Mesenchymal stem cell (in vitro differentiated cells and primary cell): ENCODE results near the gene SH3GLB2.
A peak's percentile ranks its signal among the peaks of the same experiment; 100 is the strongest.

ENCODE experiments used
- DNase-seq: peaks from one replicate; pipeline ENCODE4 v3.0.0-alpha.2; 2013
- H2AFZ ChIP-seq: one replicate; pipeline ENCODE4 v1.6.1; 2013; ENCODE audit warnings: low read depth, mild to moderate bottlenecking, control low read depth, inconsistent platforms, low read length, moderate library complexity
- H2AK5ac ChIP-seq: 2 replicates; pipeline ENCODE4 v1.6.1; 2013; ENCODE audit warnings: low read length, moderate library complexity, mild to moderate bottlenecking, inconsistent platforms; ENCODE audit not compliant: severe bottlenecking
- H2BK120ac ChIP-seq: one replicate; pipeline ENCODE4 v1.6.1; 2013; ENCODE audit warnings: low read depth, mild to moderate bottlenecking, inconsistent platforms, low read length, moderate library complexity
- H2BK12ac ChIP-seq, 2 experiments: one replicate each; pipeline ENCODE4 v1.6.1; 2013; ENCODE audit warnings: inconsistent platforms in 2 of 2, low read length in 2 of 2, mild to moderate bottlenecking in 2 of 2, moderate library complexity in 2 of 2, control low read depth in 1 of 2
- H2BK15ac ChIP-seq: one replicate; pipeline ENCODE4 v1.6.1; 2013; ENCODE audit warnings: mild to moderate bottlenecking, low read depth, inconsistent platforms; ENCODE audit not compliant: poor library complexity, severe bottlenecking
- H2BK5ac ChIP-seq: 2 replicates; pipeline ENCODE4 v1.6.1; 2013; ENCODE audit warnings: low read depth, mild to moderate bottlenecking, low read length, control low read depth, inconsistent platforms; ENCODE audit not compliant: poor library complexity, severe bottlenecking
- H3K14ac ChIP-seq, 2 experiments: one replicate each; pipeline ENCODE4 v1.6.1; 2013; ENCODE audit warnings: inconsistent platforms in 2 of 2, low read length in 2 of 2, control low read depth in 1 of 2, mild to moderate bottlenecking in 1 of 2, moderate library complexity in 1 of 2
- H3K18ac ChIP-seq, 2 experiments: one replicate each; pipeline ENCODE4 v1.6.1; 2013; ENCODE audit warnings: inconsistent platforms in 2 of 2, low read length in 2 of 2, control low read depth in 1 of 2, low read depth in 1 of 2, mild to moderate bottlenecking in 1 of 2
- H3K23ac ChIP-seq, 2 experiments: one replicate each; pipeline ENCODE4 v1.6.1; 2013; ENCODE audit warnings: inconsistent platforms in 2 of 2, low read length in 2 of 2, mild to moderate bottlenecking in 2 of 2, moderate library complexity in 2 of 2, control low read depth in 1 of 2
- H3K27ac ChIP-seq: 2 replicates; pipeline ENCODE4 v1.5.1; 2013; ENCODE audit warnings: mild to moderate bottlenecking, moderate library complexity, low read length, control low read depth, inconsistent platforms; ENCODE audit not compliant: poor library complexity, severe bottlenecking
- H3K27me3 ChIP-seq, 2 experiments: 2 replicates each; pipeline versions ENCODE4 v1.6.1 to v1.7.0; 2013; ENCODE audit warnings: low read length in 2 of 2, mild to moderate bottlenecking in 2 of 2, moderate library complexity in 2 of 2, control low read depth in 1 of 2, inconsistent platforms in 1 of 2; ENCODE audit not compliant: control insufficient read depth in 1 of 2, insufficient read depth in 1 of 2
- H3K36me3 ChIP-seq, 2 experiments: 2 replicates each; pipeline versions ENCODE4 v1.6.1 to v1.7.0; 2013; ENCODE audit warnings: low read length in 2 of 2, control low read depth in 1 of 2, inconsistent platforms in 1 of 2, low read depth in 1 of 2, mild to moderate bottlenecking in 1 of 2; ENCODE audit not compliant: insufficient read depth in 2 of 2, control insufficient read depth in 1 of 2
- H3K4ac ChIP-seq, 2 experiments: one replicate each; pipeline ENCODE4 v1.6.1; 2013; ENCODE audit warnings: inconsistent platforms in 2 of 2, low read length in 2 of 2, mild to moderate bottlenecking in 2 of 2, moderate library complexity in 2 of 2, control low read depth in 1 of 2, low read depth in 1 of 2
- H3K4me1 ChIP-seq: 2 replicates; pipeline ENCODE4 v1.6.1; 2013; ENCODE audit warnings: low read depth, low read length, control low read depth; ENCODE audit not compliant: control insufficient read depth, insufficient read depth
- H3K4me2 ChIP-seq: 2 replicates; pipeline ENCODE4 v1.6.1; 2013; ENCODE audit warnings: low read length, mild to moderate bottlenecking, inconsistent platforms; ENCODE audit not compliant: poor library complexity, severe bottlenecking
- H3K4me3 ChIP-seq, 2 experiments: 2 replicates each; pipeline versions ENCODE4 v1.5.1 to v1.7.0; 2013; ENCODE audit warnings: low read length in 2 of 2, mild to moderate bottlenecking in 2 of 2, control low read depth in 1 of 2, low read depth in 1 of 2; ENCODE audit not compliant: insufficient read depth in 1 of 2
- H3K79me1 ChIP-seq: replicated peaks from 2 replicates; pipeline ENCODE4 v1.6.1; 2013; ENCODE audit warnings: mild to moderate bottlenecking, control low read depth, low read length, inconsistent platforms; ENCODE audit not compliant: poor library complexity, severe bottlenecking
- H3K9ac ChIP-seq: 2 replicates; pipeline ENCODE4 v1.7.0; 2013; ENCODE audit warnings: mild to moderate bottlenecking, low read length, moderate library complexity
- H3K9me3 ChIP-seq: 2 replicates; pipeline ENCODE4 v1.7.0; 2013; ENCODE audit warnings: mild to moderate bottlenecking, low read length; ENCODE audit not compliant: control insufficient read depth
- H4K8ac ChIP-seq: one replicate; pipeline ENCODE4 v1.6.1; 2013; ENCODE audit warnings: inconsistent platforms, mild to moderate bottlenecking, low read length, moderate library complexity
- H4K91ac ChIP-seq: one replicate; pipeline ENCODE4 v1.6.1; 2013; ENCODE audit warnings: mild to moderate bottlenecking, low read length, inconsistent platforms
- WGBS: methylation state at CpG from one replicate; pipeline ENCODE4 v1.1.7; 2013; ENCODE audit warnings: mixed read lengths; 5-methylcytosine and 5-hydroxymethylcytosine counted together

The SH3GLB2 gene

DNA sequence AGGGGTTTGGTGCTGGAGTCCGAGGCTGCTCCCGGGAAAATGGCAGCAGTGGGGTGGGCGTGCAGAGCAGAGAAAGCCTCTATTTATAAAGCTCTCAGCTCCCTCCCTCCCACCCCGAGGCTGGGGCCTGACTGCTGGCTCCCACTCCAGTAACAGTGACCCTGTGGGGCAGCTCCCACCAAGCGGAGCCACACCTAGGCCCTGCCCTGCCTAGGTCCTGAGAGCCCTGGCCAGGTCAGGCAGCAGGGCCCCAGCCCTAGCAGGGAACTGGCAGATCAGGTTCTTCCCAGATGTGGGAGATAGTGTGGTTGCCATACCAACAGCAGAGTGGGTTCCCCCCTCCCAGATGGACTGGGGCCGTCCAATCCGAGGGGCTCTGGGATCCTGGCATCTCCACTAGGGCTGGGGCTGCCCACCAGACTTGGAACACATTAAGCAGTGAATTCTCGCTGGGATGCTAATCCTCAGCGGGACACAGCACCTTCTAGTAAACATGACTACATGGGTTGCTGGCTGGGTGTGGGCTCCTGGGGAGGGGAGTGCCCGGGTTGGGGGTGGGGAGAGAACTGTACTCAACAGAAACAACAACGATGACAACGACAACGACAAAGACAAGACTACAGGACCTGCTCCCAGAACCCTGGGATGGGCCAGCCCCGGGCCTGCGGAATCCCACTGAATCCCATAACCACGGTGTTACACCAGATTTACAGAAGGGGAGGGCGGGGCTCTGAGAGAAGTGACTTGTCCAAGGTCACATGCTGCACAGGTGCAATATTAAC, 1.5 kb downstream of the SH3GLB2 start:
- peak overlapping the region; percentile 40 for H3K4me2 ChIP-seq
- H4K91ac ChIP-seq: no peak overlapping the region
- peaks cover 41% of the 10 kb centered on the region for H3K4me1 ChIP-seq
- H2BK15ac ChIP-seq: no peak overlapping the region
- H2BK120ac ChIP-seq: no peak overlapping the region
- no peak overlapping the region for H3K4ac ChIP-seq
- no peak overlapping the region for H2AFZ ChIP-seq
- H2AK5ac ChIP-seq: no peak overlapping the region
- peaks cover 0 to 3% of the 10 kb centered on the region in 2 experiments for H3K36me3 ChIP-seq
- H3K9ac ChIP-seq: peak overlapping the region; percentile 84
- no peak overlapping the region for H3K18ac ChIP-seq
- no peak overlapping the region for H2BK12ac ChIP-seq
- 54% methylated on average over 17 of the region's 17 CpGs for WGBS
- H3K23ac ChIP-seq: no peak overlapping the region
- no peak overlapping the region for H2BK5ac ChIP-seq
- peak; percentile 59 for DNase-seq
- peak overlapping the region in 1 of 2 experiments; percentile 93 for H3K4me3 ChIP-seq
- H3K79me1 ChIP-seq: peaks cover 8% of the 10 kb centered on the region
- no peaks in the 10 kb centered on the region for H3K27me3 ChIP-seq
- H4K8ac ChIP-seq: no peak overlapping the region
- H3K9me3 ChIP-seq: no peaks in the 10 kb centered on the region
- H3K14ac ChIP-seq: no peak overlapping the region
- H3K27ac ChIP-seq: no peak overlapping the region

DNA sequence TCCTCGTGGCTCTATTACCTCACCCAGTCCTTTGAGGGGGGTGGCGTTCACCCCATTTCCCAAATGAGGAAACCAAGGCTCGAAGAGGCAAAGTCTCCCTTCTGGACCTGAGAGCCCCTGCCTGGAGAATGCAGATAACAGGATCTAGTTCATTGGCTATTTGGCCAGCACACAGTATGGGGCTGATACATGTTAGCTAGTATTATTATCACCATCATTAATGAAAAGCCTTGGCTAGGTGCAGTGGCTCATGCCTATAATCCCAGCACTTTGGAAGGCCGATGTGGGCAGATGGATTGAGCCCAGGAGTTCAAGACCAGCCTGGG, 4.3 kb downstream of the SH3GLB2 start:
- Histone ChIP-seq H3K4me2 (no peak overlapping the region), H2AFZ (no peak overlapping the region), H2BK12ac (peak overlapping the region in 1 of 2 experiments; percentile 22), H2AK5ac (no peak overlapping the region), H2BK5ac (no peak overlapping the region), H3K4me3 (no peak overlapping the region), H3K4me1 (peaks cover 42% of the 10 kb centered on the region), H3K9ac (peak overlapping the region; percentile 53), H3K9me3 (no peaks in the 10 kb centered on the region), H2BK120ac (no peak overlapping the region), H3K79me1 (peaks cover 13% of the 10 kb centered on the region), H2BK15ac (no peak overlapping the region), H3K23ac (no peak overlapping the region), H3K4ac (no peak overlapping the region), H4K91ac (no peak overlapping the region), H3K27ac (peak overlapping the region; percentile 50), H4K8ac (peak overlapping the region; percentile 16), H3K14ac (no peak overlapping the region), H3K18ac (no peak overlapping the region), H3K36me3 (peaks cover 0 to 8% of the 10 kb centered on the region in 2 experiments), H3K27me3 (no peaks in the 10 kb centered on the region)
- DNase-seq: no peak
- 71% methylated on average over 4 of the region's 4 CpGs for WGBS

DNA sequence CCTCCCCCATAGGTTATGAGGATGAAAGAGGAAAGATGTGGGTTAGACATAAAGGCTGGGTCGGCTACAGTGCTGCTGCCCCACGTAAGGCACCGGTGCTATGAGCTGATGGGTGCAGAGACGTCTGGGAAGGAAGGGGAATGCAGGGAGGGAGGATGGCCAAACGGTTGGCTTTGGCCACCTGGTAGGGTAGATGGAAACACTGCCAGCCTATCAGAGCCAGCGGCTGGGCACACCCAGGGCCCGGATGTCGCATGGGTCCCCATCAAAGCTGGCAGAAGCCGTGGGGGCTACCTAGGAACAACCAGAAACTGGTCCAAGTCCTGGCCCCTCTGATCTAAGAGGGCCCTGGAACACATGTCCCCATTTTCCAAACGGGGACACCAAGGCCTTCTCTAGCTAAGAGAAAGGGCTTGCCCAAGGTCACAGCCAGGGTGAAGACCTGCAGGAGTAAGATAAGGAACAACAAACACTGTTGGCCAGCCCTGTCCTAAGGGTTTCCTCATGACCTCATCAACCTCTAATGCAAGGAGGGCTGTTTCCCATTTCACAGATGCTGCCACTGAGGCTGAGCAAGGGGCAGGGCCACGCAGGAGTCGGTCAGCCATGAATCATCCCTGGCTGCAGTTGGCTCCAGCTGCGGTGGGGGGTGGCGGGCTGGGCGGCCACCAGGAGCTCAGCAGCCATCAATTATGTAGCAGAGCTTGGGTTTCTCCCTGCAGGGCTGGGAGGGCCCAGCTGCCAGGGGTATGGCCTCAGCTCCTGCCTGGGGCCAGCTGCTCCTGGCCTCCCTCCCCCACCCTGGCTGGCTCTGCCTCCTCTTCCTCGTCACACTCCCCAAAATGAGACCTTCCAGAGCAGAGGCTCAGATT, 4.9 kb downstream of the SH3GLB2 start:
- Histone ChIP-seq H3K4me1 (peaks cover 42% of the 10 kb centered on the region), H3K4me2 (no peak overlapping the region), H4K91ac (no peak overlapping the region), H3K23ac (peak overlapping the region in 1 of 2 experiments; percentile 20), H2BK12ac (peak overlapping the region; percentile 22 to 31), H3K79me1 (peaks cover 14% of the 10 kb centered on the region), H3K9me3 (no peaks in the 10 kb centered on the region), H3K27me3 (no peaks in the 10 kb centered on the region), H3K36me3 (peaks cover 0 to 9% of the 10 kb centered on the region in 2 experiments), H4K8ac (peak overlapping the region; percentile 22), H2BK5ac (no peak overlapping the region), H3K9ac (peak overlapping the region; percentile 53), H2BK120ac (no peak overlapping the region), H3K4ac (no peak overlapping the region), H3K14ac (no peak overlapping the region), H3K18ac (peak overlapping the region in 1 of 2 experiments; percentile 31), H3K27ac (peak overlapping the region; percentile 50), H3K4me3 (no peak overlapping the region), H2AK5ac (peak overlapping the region; percentile 76), H2AFZ (peak overlapping the region; percentile 10), H2BK15ac (no peak overlapping the region)
- 76% methylated on average over 16 of the region's 16 CpGs for WGBS
- peak; percentile 72 for DNase-seq

DNA sequence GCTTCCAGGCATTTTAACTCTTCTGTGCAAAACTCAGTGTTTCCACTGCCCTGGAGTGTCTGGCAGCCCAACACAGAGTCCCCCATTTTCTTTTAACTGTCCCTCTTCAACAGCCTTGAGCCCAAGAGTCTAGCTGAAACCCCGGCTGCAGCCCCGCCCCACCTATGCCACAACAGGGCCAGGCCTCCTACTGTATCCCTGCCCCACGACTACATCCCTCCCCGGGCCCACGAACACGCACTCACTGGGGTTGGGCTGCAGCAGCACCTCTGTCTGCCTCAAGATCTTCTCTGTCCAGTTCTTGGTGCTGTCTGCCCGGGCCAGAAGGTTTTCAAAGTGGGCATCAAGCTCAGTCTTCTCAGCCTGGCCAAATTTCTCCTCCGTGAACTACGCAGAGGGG, 6.1 kb downstream of the SH3GLB2 start:
- no peak overlapping the region for H2BK12ac ChIP-seq
- no peak overlapping the region for H4K91ac ChIP-seq
- no peak overlapping the region for H2BK120ac ChIP-seq
- no peak overlapping the region for H3K27ac ChIP-seq
- 94% methylated on average over 9 of the region's 9 CpGs for WGBS
- H2AK5ac ChIP-seq: no peak overlapping the region
- H4K8ac ChIP-seq: no peak overlapping the region
- H3K23ac ChIP-seq: no peak overlapping the region
- H3K36me3 ChIP-seq: peaks cover 0 to 9% of the 10 kb centered on the region in 2 experiments
- H3K9ac ChIP-seq: no peak overlapping the region
- no peak overlapping the region for H3K4me2 ChIP-seq
- H3K18ac ChIP-seq: no peak overlapping the region
- H3K4me1 ChIP-seq: peaks cover 36% of the 10 kb centered on the region
- no peak overlapping the region for H3K14ac ChIP-seq
- no peaks in the 10 kb centered on the region for H3K27me3 ChIP-seq
- H3K79me1 ChIP-seq: peaks cover 10% of the 10 kb centered on the region
- DNase-seq: no peak
- no peaks in the 10 kb centered on the region for H3K9me3 ChIP-seq
- H3K4me3 ChIP-seq: no peak overlapping the region
- no peak overlapping the region for H2AFZ ChIP-seq
- no peak overlapping the region for H3K4ac ChIP-seq
- H2BK15ac ChIP-seq: no peak overlapping the region
- H2BK5ac ChIP-seq: no peak overlapping the region
